Neural cell (in vitro differentiated cells): ENCODE measurements around the gene PLA2G15. TPM values are rescaled to one million over a fixed set of nuclear protein-coding genes. Genes with fewer than 3 reads are reported as not detected.

Source experiments
- H2AFZ ChIP-seq: fragments of 200-600, 300-800 bp; sonication (generic), shearing (Covaris generic); 2 replicates; pipeline ENCODE4 v1.6.0; 2014; ENCODE audit warnings: low read depth, mild to moderate bottlenecking, antibody characterized with exemption, low read length, moderate library complexity
- H3F3A ChIP-seq: fragments of 200-600 bp; shearing (Covaris generic); 2 replicates; pipeline ENCODE4 v1.6.1; 2016; ENCODE audit warnings: mild to moderate bottlenecking, moderate library complexity, mixed read lengths, antibody characterized with exemption, low read length; ENCODE audit not compliant: insufficient read depth, poor library complexity, severe bottlenecking
- H3K27ac ChIP-seq: fragments of 200-600, 300-800 bp; sonication (generic), shearing (Covaris generic); 2 replicates; pipeline ENCODE4 v1.5.1; 2014; ENCODE audit warnings: mild to moderate bottlenecking, low read length, moderate library complexity
- H3K27me3 ChIP-seq: fragments of 300-800, 200-600 bp; sonication (generic), shearing (Covaris generic); 2 replicates; pipeline ENCODE4 v1.6.0; 2014; ENCODE audit warnings: mild to moderate bottlenecking, low read depth, low read length, moderate library complexity; ENCODE audit not compliant: insufficient read depth
- H3K36me3 ChIP-seq: fragments of 300-800, 200-600 bp; sonication (generic), shearing (Covaris generic); 2 replicates; pipeline ENCODE4 v1.5.1; 2014; ENCODE audit warnings: mild to moderate bottlenecking, antibody characterized with exemption, low read length, moderate library complexity; ENCODE audit not compliant: insufficient read depth
- H3K4me2 ChIP-seq: fragments of 300-800, 200-600 bp; sonication (generic), shearing (Covaris generic); 2 replicates; pipeline ENCODE4 v1.6.0; 2014; ENCODE audit warnings: mild to moderate bottlenecking, low read length
- H3K4me3 ChIP-seq: fragments of 300-800, 200-600 bp; sonication (generic), shearing (Covaris generic); 2 replicates; pipeline ENCODE4 v1.5.1; 2014; ENCODE audit warnings: mild to moderate bottlenecking, low read length, moderate library complexity
- H3K79me2 ChIP-seq: fragments of 200-600 bp; shearing (Covaris generic); replicated peaks from 2 replicates; pipeline ENCODE4 v1.6.0; 2014; ENCODE audit warnings: mild to moderate bottlenecking, low read length, moderate library complexity; ENCODE audit not compliant: insufficient read depth
- H3K9ac ChIP-seq: fragments of 300-800, 200-600 bp; sonication (generic), shearing (Covaris generic); 2 replicates; pipeline ENCODE4 v1.6.1; 2016; ENCODE audit warnings: mild to moderate bottlenecking, low read length, mixed read lengths
- H3K9me2 ChIP-seq: fragments of 200-600 bp; shearing (Covaris generic); 2 replicates; pipeline ENCODE4 v1.6.1; 2016; ENCODE audit warnings: mild to moderate bottlenecking, low read length, mixed read lengths; ENCODE audit not compliant: insufficient read depth
- H3K9me3 ChIP-seq: fragments of 200-600, 300-800 bp; sonication (generic), shearing (Covaris generic); 2 replicates; pipeline ENCODE4 v1.6.1; 2016; ENCODE audit warnings: mild to moderate bottlenecking, mixed run types, low read length, moderate library complexity, mixed read lengths
- H4K20me1 ChIP-seq: fragments of 200-600 bp; shearing (Covaris generic); 2 replicates; pipeline ENCODE4 v1.6.1; 2016; ENCODE audit warnings: mild to moderate bottlenecking, mixed run types; ENCODE audit not compliant: insufficient read depth
- EP300 ChIP-seq: fragments of 450-650 bp; conservative IDR thresholded peaks from 2 replicates; pipeline ENCODE4 v1.6.1; 2014; ENCODE audit warnings: antibody characterized with exemption, mild to moderate bottlenecking, moderate library complexity; ENCODE audit not compliant: poor library complexity, severe bottlenecking
- EZH2 ChIP-seq: fragments of 200-600, 300-800 bp; shearing (Covaris generic), sonication (generic); IDR thresholded peaks from 2 replicates; pipeline ENCODE4 v1.6.1; 2014; ENCODE audit warnings: antibody characterized with exemption, low read length, borderline replicate concordance, mild to moderate bottlenecking; ENCODE audit not compliant: insufficient read depth, poor library complexity, severe bottlenecking
- MXI1 ChIP-seq: fragments of 450-650 bp; conservative IDR thresholded peaks from 2 replicates; pipeline ENCODE4 v1.6.1; 2014; ENCODE audit warnings: antibody characterized with exemption, mild to moderate bottlenecking; ENCODE audit not compliant: poor library complexity, severe bottlenecking
- POLR2AphosphoS5 ChIP-seq: IDR thresholded peaks from 2 replicates; pipeline ENCODE4 v1.6.1; 2012
- RAD21 ChIP-seq: fragments of 450-650 bp; conservative IDR thresholded peaks from 2 replicates; pipeline ENCODE4 v1.6.1; 2014; ENCODE audit warnings: antibody characterized with exemption, mild to moderate bottlenecking, moderate library complexity
- SMC3 ChIP-seq: fragments of 450-650 bp; conservative IDR thresholded peaks from 2 replicates; pipeline ENCODE4 v1.6.1; 2014; ENCODE audit warnings: antibody characterized with exemption, mild to moderate bottlenecking, moderate library complexity; ENCODE audit not compliant: poor library complexity
- TAF1 ChIP-seq: IDR thresholded peaks from 2 replicates; pipeline ENCODE4 v1.6.1; 2012; ENCODE audit warnings: low read depth
- polyA minus RNA-seq: library from RNA; depleted of rRNA, polyadenylated mRNA; stranded (reverse); fragments of >200 nt; gene quantifications from 2 replicates; pipeline ENCODE4 v1.2.3, GENCODE V29; 2014
- polyA plus RNA-seq: library from polyadenylated mRNA; depleted of rRNA; stranded (reverse); fragments of >200 nt; gene quantifications from 2 replicates; pipeline ENCODE4 v1.2.3, GENCODE V29; 2014
- TF ChIP-seq, protein P1 (sequence below): IDR thresholded peaks from 2 replicates; pipeline ENCODE4 v1.6.1; 2012; ENCODE audit warnings: borderline replicate concordance
- TF ChIP-seq, protein P2 (sequence below): fragments of 450-650 bp; IDR thresholded peaks from 2 replicates; pipeline ENCODE4 v1.5.1; 2014; ENCODE audit warnings: antibody characterized with exemption, mild to moderate bottlenecking, moderate library complexity; ENCODE audit not compliant: poor library complexity, severe bottlenecking

PLA2G15 gene, protein sequence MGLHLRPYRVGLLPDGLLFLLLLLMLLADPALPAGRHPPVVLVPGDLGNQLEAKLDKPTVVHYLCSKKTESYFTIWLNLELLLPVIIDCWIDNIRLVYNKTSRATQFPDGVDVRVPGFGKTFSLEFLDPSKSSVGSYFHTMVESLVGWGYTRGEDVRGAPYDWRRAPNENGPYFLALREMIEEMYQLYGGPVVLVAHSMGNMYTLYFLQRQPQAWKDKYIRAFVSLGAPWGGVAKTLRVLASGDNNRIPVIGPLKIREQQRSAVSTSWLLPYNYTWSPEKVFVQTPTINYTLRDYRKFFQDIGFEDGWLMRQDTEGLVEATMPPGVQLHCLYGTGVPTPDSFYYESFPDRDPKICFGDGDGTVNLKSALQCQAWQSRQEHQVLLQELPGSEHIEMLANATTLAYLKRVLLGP
- 19.6 and 28.0 TPM in 2 replicates for polyA plus RNA-seq
- 20.2 and 23.7 TPM in 2 replicates for polyA minus RNA-seq

DNA sequence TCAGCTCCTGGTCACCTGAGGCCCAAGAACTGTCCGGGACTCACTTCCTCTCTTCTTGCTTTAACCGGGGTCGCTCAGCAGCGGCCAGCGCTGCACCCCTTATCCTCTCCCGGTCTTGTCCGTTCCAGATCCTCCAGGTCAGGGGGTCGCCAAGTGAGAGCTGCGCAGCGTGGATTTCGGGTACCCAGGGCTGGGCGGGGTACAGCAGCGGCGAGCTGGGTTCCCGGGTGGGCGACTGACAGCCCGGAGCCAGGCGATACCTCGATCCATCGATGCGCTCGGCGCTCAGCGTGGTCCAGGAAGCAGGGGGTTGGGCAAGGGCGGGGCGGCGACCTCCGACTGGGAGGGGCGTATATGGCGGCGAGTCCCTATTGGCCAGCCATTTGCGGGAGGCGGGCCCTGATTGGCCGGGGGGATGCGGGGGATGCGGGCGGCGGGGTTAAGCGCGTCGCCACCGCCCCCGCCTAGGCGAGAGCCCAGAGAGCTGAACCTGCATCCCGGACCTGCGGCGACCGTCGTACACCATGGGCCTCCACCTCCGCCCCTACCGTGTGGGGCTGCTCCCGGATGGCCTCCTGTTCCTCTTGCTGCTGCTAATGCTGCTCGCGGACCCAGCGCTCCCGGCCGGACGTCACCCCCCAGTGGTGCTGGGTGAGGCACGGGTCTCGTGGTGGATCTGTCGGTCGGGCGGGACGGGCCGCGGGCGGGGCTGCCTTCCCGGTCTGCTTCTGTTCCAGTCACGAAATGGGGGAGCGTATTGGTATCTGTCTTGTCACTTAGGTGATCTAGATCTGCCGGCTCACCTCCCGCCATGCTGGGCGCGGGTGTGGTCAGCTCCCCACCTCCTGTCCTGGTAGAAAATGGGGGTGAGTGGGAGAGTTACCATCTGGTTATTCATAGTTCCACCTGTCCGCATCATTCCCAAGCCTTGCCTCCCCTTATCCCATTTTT lies at the start of gene PLA2G15:
Gene PLA2G15 (plus strand): TSS at position 471 of the 951 bp plus-strand sequence. CDS start 54 bp downstream, at position 525.
- H3K79me2 ChIP-seq, result no peaks in the 10 kb centered on the region
- H3K9ac ChIP-seq, result peak within 1 kb of the TSS; percentile 78
- no peak within 1 kb of the TSS for H3K27ac ChIP-seq

DNA sequence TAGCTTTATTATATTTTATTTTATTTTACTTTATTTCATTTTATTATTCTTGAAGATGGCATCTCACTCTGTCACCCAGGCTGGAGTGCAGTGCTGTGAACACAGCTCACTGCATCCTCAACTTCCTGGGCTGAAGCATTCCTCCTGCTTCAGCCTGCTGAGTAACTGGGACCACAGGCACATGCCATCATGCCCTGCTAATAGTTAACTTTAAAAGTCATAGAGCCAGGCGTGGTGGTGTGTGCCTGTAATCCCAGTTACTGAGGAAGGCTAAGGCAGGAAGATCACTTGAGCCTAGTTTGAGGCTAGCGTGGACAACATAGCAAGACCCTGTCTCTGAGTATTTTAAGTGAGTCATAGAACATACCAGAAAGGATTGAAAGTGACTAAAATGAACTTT lies 47.9 kb upstream of the PLA2G15 start:
- H3K9ac ChIP-seq, result no peak overlapping the region
- no peak for TF ChIP-seq SMC3
- TF ChIP-seq, protein P1, sequence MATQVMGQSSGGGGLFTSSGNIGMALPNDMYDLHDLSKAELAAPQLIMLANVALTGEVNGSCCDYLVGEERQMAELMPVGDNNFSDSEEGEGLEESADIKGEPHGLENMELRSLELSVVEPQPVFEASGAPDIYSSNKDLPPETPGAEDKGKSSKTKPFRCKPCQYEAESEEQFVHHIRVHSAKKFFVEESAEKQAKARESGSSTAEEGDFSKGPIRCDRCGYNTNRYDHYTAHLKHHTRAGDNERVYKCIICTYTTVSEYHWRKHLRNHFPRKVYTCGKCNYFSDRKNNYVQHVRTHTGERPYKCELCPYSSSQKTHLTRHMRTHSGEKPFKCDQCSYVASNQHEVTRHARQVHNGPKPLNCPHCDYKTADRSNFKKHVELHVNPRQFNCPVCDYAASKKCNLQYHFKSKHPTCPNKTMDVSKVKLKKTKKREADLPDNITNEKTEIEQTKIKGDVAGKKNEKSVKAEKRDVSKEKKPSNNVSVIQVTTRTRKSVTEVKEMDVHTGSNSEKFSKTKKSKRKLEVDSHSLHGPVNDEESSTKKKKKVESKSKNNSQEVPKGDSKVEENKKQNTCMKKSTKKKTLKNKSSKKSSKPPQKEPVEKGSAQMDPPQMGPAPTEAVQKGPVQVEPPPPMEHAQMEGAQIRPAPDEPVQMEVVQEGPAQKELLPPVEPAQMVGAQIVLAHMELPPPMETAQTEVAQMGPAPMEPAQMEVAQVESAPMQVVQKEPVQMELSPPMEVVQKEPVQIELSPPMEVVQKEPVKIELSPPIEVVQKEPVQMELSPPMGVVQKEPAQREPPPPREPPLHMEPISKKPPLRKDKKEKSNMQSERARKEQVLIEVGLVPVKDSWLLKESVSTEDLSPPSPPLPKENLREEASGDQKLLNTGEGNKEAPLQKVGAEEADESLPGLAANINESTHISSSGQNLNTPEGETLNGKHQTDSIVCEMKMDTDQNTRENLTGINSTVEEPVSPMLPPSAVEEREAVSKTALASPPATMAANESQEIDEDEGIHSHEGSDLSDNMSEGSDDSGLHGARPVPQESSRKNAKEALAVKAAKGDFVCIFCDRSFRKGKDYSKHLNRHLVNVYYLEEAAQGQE, result no peak
- no peak for TF ChIP-seq EP300
- TF ChIP-seq EZH2, result no peak
- TF ChIP-seq RAD21, result no peak
- TF ChIP-seq MXI1, result no peak
- TF ChIP-seq POLR2AphosphoS5, result no peak
- TF ChIP-seq TAF1, result no peak

More for the DNA sequence above, at the start of gene PLA2G15:
- no peaks in the 10 kb centered on the region for H3K36me3 ChIP-seq
- peak within 1 kb of the TSS; percentile 100 for H3K4me3 ChIP-seq
- TF ChIP-seq RAD21 (no peak), SMC3 (no peak), TAF1 (peak; percentile 38), EZH2 (no peak), MXI1 (peak; percentile 86), EP300 (peak; percentile 45), POLR2AphosphoS5 (peak; percentile 72)
- TF ChIP-seq, protein P1, result peak; percentile 20
- TF ChIP-seq, protein P2, sequence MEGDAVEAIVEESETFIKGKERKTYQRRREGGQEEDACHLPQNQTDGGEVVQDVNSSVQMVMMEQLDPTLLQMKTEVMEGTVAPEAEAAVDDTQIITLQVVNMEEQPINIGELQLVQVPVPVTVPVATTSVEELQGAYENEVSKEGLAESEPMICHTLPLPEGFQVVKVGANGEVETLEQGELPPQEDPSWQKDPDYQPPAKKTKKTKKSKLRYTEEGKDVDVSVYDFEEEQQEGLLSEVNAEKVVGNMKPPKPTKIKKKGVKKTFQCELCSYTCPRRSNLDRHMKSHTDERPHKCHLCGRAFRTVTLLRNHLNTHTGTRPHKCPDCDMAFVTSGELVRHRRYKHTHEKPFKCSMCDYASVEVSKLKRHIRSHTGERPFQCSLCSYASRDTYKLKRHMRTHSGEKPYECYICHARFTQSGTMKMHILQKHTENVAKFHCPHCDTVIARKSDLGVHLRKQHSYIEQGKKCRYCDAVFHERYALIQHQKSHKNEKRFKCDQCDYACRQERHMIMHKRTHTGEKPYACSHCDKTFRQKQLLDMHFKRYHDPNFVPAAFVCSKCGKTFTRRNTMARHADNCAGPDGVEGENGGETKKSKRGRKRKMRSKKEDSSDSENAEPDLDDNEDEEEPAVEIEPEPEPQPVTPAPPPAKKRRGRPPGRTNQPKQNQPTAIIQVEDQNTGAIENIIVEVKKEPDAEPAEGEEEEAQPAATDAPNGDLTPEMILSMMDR, result peak; percentile 23
- no peaks in the 10 kb centered on the region for H3K9me3 ChIP-seq
- H3K27me3 ChIP-seq, result no peaks in the 10 kb centered on the region
- peak within 1 kb of the TSS; percentile 89 for H3K4me2 ChIP-seq
- no peaks in the 10 kb centered on the region for H3F3A ChIP-seq
- H3K9me2 ChIP-seq, result no peaks in the 10 kb centered on the region
- no peaks in the 10 kb centered on the region for H4K20me1 ChIP-seq
- H2AFZ ChIP-seq, result peak within 1 kb of the TSS; percentile 91

More for the DNA sequence above, 47.9 kb upstream of the PLA2G15 start:
- no peaks in the 10 kb centered on the region for H3K36me3 ChIP-seq
- H3F3A ChIP-seq, result no peaks in the 10 kb centered on the region
- H3K27ac ChIP-seq, result no peak overlapping the region
- no peaks in the 10 kb centered on the region for H3K9me3 ChIP-seq
- no peak overlapping the region for H3K4me2 ChIP-seq
- no peak overlapping the region for H3K4me3 ChIP-seq
- H3K79me2 ChIP-seq, result no peaks in the 10 kb centered on the region
- no peaks in the 10 kb centered on the region for H3K27me3 ChIP-seq
- H2AFZ ChIP-seq, result no peak overlapping the region
- H4K20me1 ChIP-seq, result no peaks in the 10 kb centered on the region
- H3K9me2 ChIP-seq, result no peaks in the 10 kb centered on the region
